ENCODE data around the gene MON1A.

MON1A gene

DNA sequence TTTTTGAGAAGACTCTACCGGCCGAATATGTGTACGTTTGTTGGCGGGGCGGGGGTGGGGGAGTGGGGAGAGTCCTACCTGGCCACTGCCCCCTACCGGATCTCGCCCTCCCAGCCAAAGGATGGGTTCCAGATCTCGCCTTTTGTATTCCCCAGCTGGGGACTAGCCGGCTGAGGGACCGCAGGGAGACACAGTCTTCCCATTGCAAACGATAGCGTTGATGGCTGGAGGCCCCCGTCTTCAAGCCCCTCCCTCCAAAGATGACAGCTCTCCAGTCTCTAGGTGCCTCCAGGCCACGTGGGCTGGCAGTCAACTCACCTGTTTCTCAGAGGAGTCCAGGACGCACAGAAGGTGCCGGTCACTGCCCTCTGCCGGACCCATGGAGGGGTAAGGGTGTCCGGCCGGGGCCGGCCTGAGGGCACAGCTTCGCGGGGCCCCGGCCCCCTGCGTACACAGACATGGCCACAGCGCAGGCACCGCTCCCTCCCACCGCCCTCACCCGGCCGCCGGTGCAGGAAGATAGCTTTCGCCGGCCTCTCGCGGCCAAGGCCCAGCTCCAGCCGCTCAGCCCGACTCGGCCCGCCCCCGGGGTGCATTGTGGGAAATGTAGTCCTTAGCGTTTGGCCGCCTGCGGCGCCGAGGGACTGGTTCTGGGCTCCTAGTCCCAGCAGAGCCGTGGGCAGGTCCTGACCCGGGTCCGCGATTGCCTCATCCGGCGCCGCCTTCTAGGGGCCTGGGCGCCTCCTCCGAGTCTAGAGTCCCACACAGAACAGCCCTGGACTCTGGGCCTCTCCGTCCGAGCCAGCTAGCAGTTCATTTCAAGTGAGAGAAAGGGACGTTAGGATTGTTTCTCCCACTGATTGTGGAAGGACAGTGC is at the start of gene MON1A (continued):
- no peak for TF ChIP-seq ZBTB48 (tag by site-specific recombination; IDR thresholded peaks at IDR 0.05)
- TF ChIP-seq, protein P1, sequence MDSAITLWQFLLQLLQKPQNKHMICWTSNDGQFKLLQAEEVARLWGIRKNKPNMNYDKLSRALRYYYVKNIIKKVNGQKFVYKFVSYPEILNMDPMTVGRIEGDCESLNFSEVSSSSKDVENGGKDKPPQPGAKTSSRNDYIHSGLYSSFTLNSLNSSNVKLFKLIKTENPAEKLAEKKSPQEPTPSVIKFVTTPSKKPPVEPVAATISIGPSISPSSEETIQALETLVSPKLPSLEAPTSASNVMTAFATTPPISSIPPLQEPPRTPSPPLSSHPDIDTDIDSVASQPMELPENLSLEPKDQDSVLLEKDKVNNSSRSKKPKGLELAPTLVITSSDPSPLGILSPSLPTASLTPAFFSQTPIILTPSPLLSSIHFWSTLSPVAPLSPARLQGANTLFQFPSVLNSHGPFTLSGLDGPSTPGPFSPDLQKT (IDR thresholded peaks at IDR 0.05; ENCODE audit: borderline replicate concordance, low read depth, low read length), result no peak
- TF ChIP-seq, protein P2, sequence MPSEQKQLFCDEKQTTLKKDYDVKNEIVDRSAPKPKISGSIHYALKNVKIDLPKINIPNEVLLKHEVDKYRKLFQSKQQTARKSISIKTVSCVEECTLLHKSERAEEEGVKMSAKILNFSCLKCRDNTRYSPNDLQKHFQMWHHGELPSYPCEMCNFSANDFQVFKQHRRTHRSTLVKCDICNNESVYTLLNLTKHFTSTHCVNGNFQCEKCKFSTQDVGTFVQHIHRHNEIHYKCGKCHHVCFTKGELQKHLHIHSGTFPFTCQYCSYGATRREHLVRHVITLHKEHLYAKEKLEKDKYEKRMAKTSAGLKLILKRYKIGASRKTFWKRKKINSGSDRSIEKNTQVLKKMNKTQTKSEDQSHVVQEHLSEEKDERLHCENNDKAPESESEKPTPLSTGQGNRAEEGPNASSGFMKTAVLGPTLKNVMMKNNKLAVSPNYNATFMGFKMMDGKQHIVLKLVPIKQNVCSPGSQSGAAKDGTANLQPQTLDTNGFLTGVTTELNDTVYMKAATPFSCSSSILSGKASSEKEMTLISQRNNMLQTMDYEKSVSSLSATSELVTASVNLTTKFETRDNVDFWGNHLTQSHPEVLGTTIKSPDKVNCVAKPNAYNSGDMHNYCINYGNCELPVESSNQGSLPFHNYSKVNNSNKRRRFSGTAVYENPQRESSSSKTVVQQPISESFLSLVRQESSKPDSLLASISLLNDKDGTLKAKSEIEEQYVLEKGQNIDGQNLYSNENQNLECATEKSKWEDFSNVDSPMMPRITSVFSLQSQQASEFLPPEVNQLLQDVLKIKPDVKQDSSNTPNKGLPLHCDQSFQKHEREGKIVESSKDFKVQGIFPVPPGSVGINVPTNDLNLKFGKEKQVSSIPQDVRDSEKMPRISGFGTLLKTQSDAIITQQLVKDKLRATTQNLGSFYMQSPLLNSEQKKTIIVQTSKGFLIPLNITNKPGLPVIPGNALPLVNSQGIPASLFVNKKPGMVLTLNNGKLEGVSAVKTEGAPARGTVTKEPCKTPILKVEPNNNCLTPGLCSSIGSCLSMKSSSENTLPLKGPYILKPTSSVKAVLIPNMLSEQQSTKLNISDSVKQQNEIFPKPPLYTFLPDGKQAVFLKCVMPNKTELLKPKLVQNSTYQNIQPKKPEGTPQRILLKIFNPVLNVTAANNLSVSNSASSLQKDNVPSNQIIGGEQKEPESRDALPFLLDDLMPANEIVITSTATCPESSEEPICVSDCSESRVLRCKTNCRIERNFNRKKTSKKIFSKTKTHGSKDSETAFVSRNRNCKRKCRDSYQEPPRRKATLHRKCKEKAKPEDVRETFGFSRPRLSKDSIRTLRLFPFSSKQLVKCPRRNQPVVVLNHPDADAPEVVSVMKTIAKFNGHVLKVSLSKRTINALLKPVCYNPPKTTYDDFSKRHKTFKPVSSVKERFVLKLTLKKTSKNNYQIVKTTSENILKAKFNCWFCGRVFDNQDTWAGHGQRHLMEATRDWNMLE (tag by site-specific recombination; conservative IDR thresholded peaks at IDR 0.05; ENCODE audit: low read depth), result no peak
- TF ChIP-seq, protein P3, sequence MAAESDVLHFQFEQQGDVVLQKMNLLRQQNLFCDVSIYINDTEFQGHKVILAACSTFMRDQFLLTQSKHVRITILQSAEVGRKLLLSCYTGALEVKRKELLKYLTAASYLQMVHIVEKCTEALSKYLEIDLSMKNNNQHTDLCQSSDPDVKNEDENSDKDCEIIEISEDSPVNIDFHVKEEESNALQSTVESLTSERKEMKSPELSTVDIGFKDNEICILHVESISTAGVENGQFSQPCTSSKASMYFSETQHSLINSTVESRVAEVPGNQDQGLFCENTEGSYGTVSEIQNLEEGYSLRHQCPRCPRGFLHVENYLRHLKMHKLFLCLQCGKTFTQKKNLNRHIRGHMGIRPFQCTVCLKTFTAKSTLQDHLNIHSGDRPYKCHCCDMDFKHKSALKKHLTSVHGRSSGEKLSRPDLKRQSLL (tag by site-specific recombination; IDR thresholded peaks at IDR 0.05), result no peak
- TF ChIP-seq MEIS1 (CRISPR knock-in tag; IDR thresholded peaks at IDR 0.05; ENCODE audit: borderline replicate concordance), result no peak
- TF ChIP-seq ZNF529 (tag by site-specific recombination; IDR thresholded peaks at IDR 0.05; ENCODE audit: insufficient replicate concordance), result no peak
- TF ChIP-seq ZNF302 (tag by site-specific recombination; IDR thresholded peaks at IDR 0.05; ENCODE audit: low read depth), result no peak
- no peak for TF ChIP-seq ZNF391 (tag by site-specific recombination; IDR thresholded peaks at IDR 0.05; ENCODE audit: borderline replicate concordance, low read depth)
- TF ChIP-seq, protein P4, sequence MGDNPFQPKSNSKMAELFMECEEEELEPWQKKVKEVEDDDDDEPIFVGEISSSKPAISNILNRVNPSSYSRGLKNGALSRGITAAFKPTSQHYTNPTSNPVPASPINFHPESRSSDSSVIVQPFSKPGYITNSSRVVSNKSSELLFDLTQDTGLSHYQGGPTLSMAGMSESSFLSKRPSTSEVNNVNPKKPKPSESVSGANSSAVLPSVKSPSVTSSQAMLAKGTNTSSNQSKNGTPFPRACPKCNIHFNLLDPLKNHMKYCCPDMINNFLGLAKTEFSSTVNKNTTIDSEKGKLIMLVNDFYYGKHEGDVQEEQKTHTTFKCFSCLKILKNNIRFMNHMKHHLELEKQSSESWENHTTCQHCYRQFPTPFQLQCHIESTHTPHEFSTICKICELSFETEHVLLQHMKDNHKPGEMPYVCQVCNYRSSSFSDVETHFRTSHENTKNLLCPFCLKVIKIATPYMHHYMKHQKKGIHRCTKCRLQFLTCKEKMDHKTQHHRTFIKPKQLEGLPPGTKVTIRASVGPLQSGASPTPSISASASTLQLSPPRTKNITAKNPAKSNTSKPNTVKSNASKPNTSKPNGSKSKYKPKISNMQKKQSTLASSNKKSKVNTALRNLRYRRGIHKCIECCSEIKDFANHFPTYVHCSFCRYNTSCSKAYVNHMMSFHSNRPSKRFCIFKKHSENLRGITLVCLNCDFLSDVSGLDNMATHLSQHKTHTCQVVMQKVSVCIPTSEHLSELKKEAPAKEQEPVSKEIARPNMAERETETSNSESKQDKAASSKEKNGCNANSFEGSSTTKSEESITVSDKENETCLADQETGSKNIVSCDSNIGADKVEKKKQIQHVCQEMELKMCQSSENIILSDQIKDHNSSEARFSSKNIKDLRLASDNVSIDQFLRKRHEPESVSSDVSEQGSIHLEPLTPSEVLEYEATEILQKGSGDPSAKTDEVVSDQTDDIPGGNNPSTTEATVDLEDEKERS (tag by site-specific recombination; IDR thresholded peaks at IDR 0.05), result no peak
- peak; percentile 52; the same call in 1 of the 2 replicates for TF ChIP-seq EGR2 (tag by site-specific recombination; IDR thresholded peaks at IDR 0.05; ENCODE audit: low read depth)
- TF ChIP-seq KLF1 (tag by site-specific recombination; IDR thresholded peaks at IDR 0.05), result no peak
- no peak for TF ChIP-seq FEZF1 (tag by site-specific recombination; IDR thresholded peaks at IDR 0.05)
- no peak for TF ChIP-seq ZNF624 (tag by site-specific recombination; IDR thresholded peaks at IDR 0.05)
- no peak for TF ChIP-seq ZNF521 (tag by site-specific recombination; IDR thresholded peaks at IDR 0.05)
- TF ChIP-seq, protein P5, sequence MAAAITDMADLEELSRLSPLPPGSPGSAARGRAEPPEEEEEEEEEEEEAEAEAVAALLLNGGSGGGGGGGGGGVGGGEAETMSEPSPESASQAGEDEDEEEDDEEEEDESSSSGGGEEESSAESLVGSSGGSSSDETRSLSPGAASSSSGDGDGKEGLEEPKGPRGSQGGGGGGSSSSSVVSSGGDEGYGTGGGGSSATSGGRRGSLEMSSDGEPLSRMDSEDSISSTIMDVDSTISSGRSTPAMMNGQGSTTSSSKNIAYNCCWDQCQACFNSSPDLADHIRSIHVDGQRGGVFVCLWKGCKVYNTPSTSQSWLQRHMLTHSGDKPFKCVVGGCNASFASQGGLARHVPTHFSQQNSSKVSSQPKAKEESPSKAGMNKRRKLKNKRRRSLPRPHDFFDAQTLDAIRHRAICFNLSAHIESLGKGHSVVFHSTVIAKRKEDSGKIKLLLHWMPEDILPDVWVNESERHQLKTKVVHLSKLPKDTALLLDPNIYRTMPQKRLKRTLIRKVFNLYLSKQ (tag by site-specific recombination; IDR thresholded peaks at IDR 0.05; ENCODE audit: borderline replicate concordance), result no peak
- no peak for TF ChIP-seq SP7 (tag by site-specific recombination; IDR thresholded peaks at IDR 0.05)
- TF ChIP-seq ZNF777 (tag by site-specific recombination; IDR thresholded peaks at IDR 0.05; ENCODE audit: borderline replicate concordance), result no peak
- TF ChIP-seq, protein P6, sequence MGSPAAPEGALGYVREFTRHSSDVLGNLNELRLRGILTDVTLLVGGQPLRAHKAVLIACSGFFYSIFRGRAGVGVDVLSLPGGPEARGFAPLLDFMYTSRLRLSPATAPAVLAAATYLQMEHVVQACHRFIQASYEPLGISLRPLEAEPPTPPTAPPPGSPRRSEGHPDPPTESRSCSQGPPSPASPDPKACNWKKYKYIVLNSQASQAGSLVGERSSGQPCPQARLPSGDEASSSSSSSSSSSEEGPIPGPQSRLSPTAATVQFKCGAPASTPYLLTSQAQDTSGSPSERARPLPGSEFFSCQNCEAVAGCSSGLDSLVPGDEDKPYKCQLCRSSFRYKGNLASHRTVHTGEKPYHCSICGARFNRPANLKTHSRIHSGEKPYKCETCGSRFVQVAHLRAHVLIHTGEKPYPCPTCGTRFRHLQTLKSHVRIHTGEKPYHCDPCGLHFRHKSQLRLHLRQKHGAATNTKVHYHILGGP (tag by site-specific recombination; IDR thresholded peaks at IDR 0.05), result no peak
- no peak for TF ChIP-seq ZNF223 (tag by site-specific recombination; IDR thresholded peaks at IDR 0.05)
- TF ChIP-seq ZSCAN16 (tag by site-specific recombination; IDR thresholded peaks at IDR 0.05), result no peak
- no peak for TF ChIP-seq ZNF555 (tag by site-specific recombination; conservative IDR thresholded peaks at IDR 0.05)
- TF ChIP-seq ZNF837 (tag by site-specific recombination; IDR thresholded peaks at IDR 0.05), result no peak
